H1 (cell line): Measurements from ENCODE around the gene TLE4. TPM values are rescaled to one million over a fixed set of nuclear protein-coding genes. Genes with fewer than 3 reads are reported as not detected.

Source experiments
- KDM1A ChIP-seq: fragments of 200-600, 300-600 bp; sonication (generic); IDR thresholded peaks from 2 replicates; pipeline ENCODE4 v1.7.1; 2016; ENCODE audit warnings: mild to moderate bottlenecking, low read length, borderline replicate concordance
- MAFK ChIP-seq: IDR thresholded peaks from 2 replicates; pipeline ENCODE4 v1.6.1; 2012; ENCODE audit warnings: low read depth, mild to moderate bottlenecking, improper control_type of control experiment, low read length
- POLR2A ChIP-seq, 2 experiments: IDR thresholded peaks; 1 replicate in 1 of 2; 2 replicates in 1 of 2; pipeline ENCODE4 v1.6.1; 2011; ENCODE audit warnings: low read depth in 2 of 2, low read length in 2 of 2, mild to moderate bottlenecking in 2 of 2; ENCODE audit errors: control extremely low read depth in 1 of 2
- RAD21 ChIP-seq, 2 experiments: IDR thresholded peaks in 1 of 2; conservative IDR thresholded peaks in 1 of 2; 2 replicates each; pipeline ENCODE4 v1.6.1; 2011; ENCODE audit warnings: low read depth in 2 of 2, low read length in 2 of 2, improper control_type of control experiment in 1 of 2, inconsistent platforms in 1 of 2, mild to moderate bottlenecking in 1 of 2, moderate library complexity in 1 of 2
- TAF7 ChIP-seq: optimal IDR thresholded peaks from 2 replicates; pipeline ENCODE3; 2011; ENCODE audit warnings: low read depth, mild to moderate bottlenecking, inconsistent platforms, low read length, moderate library complexity, borderline replicate concordance
- TEAD4 ChIP-seq: IDR thresholded peaks from 2 replicates; pipeline ENCODE4 v1.6.1; 2012; ENCODE audit warnings: low read depth, low read length, inconsistent platforms, mixed read lengths
- polyA plus RNA-seq, 7 experiments: library from polyadenylated mRNA; depleted of rRNA in 3 of 7; stranded (reverse) in 5 of 7; unstranded in 2 of 7; fragments of >200 nt in 5 of 7; fragments of 200-250 nt in 2 of 7; gene quantifications; 1 replicate in 5 of 7; 2 replicates in 1 of 7; 4 replicates in 1 of 7; pipeline versions ENCODE4 v1.2.1 to v1.2.3, GENCODE V29; 2011 to 2013; ENCODE audit warnings: missing spikeins in 2 of 7, mixed read lengths in 2 of 7
- total RNA-seq: library from RNA; stranded (reverse); fragmentation: NEBNext Ultra II Directional; extraction: Animal tissue kit (Norgen Biotek cat#: 25700); gene quantifications from 2 replicates; pipeline ENCODE4 v1.2.1, GENCODE V29; 2021
- TF ChIP-seq, protein P1 (sequence below): fragments of 300-600 bp; sonication (generic); IDR thresholded peaks from 2 replicates; pipeline ENCODE4 v1.7.1; 2012; ENCODE audit warnings: low read length, moderate library complexity, mild to moderate bottlenecking, inconsistent platforms; ENCODE audit not compliant: insufficient replicate concordance
- TF ChIP-seq, protein P2 (sequence below): IDR thresholded peaks from 2 replicates; pipeline ENCODE4 v1.6.1; 2012; ENCODE audit warnings: inconsistent platforms

TLE4 gene
- total and polyA plus RNA-seq, 2 of the 8 experiments (the other 6 are each of a cell fraction or from before 2014, with no cell fraction given) = 32.4 to 36.9 TPM

DNA sequence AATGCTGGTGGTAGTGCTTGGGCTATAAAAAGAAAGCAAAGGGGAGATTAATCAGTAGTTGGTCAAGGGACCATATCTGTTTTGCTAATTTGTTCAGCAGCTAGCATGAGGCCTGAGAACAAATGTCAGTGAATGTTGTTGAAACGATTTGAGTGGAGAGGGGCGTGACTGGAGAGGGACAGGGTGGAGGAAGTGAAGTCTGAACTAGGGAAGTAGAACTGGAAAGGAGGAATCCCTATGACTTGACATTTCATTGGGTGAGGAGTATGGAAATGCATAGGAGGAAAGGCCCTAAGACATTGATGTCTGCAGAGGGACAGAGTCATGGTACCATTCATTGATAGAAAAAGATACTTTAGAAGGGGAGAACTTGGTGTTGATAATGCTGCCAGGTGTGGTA, 19.7 kb downstream of the TLE4 start (continued):
- TF ChIP-seq, protein P1, sequence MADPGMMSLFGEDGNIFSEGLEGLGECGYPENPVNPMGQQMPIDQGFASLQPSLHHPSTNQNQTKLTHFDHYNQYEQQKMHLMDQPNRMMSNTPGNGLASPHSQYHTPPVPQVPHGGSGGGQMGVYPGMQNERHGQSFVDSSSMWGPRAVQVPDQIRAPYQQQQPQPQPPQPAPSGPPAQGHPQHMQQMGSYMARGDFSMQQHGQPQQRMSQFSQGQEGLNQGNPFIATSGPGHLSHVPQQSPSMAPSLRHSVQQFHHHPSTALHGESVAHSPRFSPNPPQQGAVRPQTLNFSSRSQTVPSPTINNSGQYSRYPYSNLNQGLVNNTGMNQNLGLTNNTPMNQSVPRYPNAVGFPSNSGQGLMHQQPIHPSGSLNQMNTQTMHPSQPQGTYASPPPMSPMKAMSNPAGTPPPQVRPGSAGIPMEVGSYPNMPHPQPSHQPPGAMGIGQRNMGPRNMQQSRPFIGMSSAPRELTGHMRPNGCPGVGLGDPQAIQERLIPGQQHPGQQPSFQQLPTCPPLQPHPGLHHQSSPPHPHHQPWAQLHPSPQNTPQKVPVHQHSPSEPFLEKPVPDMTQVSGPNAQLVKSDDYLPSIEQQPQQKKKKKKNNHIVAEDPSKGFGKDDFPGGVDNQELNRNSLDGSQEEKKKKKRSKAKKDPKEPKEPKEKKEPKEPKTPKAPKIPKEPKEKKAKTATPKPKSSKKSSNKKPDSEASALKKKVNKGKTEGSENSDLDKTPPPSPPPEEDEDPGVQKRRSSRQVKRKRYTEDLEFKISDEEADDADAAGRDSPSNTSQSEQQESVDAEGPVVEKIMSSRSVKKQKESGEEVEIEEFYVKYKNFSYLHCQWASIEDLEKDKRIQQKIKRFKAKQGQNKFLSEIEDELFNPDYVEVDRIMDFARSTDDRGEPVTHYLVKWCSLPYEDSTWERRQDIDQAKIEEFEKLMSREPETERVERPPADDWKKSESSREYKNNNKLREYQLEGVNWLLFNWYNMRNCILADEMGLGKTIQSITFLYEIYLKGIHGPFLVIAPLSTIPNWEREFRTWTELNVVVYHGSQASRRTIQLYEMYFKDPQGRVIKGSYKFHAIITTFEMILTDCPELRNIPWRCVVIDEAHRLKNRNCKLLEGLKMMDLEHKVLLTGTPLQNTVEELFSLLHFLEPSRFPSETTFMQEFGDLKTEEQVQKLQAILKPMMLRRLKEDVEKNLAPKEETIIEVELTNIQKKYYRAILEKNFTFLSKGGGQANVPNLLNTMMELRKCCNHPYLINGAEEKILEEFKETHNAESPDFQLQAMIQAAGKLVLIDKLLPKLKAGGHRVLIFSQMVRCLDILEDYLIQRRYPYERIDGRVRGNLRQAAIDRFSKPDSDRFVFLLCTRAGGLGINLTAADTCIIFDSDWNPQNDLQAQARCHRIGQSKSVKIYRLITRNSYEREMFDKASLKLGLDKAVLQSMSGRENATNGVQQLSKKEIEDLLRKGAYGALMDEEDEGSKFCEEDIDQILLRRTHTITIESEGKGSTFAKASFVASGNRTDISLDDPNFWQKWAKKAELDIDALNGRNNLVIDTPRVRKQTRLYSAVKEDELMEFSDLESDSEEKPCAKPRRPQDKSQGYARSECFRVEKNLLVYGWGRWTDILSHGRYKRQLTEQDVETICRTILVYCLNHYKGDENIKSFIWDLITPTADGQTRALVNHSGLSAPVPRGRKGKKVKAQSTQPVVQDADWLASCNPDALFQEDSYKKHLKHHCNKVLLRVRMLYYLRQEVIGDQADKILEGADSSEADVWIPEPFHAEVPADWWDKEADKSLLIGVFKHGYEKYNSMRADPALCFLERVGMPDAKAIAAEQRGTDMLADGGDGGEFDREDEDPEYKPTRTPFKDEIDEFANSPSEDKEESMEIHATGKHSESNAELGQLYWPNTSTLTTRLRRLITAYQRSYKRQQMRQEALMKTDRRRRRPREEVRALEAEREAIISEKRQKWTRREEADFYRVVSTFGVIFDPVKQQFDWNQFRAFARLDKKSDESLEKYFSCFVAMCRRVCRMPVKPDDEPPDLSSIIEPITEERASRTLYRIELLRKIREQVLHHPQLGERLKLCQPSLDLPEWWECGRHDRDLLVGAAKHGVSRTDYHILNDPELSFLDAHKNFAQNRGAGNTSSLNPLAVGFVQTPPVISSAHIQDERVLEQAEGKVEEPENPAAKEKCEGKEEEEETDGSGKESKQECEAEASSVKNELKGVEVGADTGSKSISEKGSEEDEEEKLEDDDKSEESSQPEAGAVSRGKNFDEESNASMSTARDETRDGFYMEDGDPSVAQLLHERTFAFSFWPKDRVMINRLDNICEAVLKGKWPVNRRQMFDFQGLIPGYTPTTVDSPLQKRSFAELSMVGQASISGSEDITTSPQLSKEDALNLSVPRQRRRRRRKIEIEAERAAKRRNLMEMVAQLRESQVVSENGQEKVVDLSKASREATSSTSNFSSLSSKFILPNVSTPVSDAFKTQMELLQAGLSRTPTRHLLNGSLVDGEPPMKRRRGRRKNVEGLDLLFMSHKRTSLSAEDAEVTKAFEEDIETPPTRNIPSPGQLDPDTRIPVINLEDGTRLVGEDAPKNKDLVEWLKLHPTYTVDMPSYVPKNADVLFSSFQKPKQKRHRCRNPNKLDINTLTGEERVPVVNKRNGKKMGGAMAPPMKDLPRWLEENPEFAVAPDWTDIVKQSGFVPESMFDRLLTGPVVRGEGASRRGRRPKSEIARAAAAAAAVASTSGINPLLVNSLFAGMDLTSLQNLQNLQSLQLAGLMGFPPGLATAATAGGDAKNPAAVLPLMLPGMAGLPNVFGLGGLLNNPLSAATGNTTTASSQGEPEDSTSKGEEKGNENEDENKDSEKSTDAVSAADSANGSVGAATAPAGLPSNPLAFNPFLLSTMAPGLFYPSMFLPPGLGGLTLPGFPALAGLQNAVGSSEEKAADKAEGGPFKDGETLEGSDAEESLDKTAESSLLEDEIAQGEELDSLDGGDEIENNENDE = no peak
- TF ChIP-seq MAFK = no peak
- no peak for TF ChIP-seq RAD21 (IDR thresholded peaks at IDR 0.05 in 1 of 2, conservative IDR thresholded peaks at IDR 0.05 in 1 of 2; ENCODE audit: low read depth in 2 of 2, low read length in 2 of 2)
- TF ChIP-seq POLR2A (IDR thresholded peaks at IDR 0.05; ENCODE audit: control extremely low read depth in 1 of 2, low read depth in 2 of 2, low read length in 2 of 2) = no peak
- TF ChIP-seq KDM1A = no peak
- TF ChIP-seq, protein P2, sequence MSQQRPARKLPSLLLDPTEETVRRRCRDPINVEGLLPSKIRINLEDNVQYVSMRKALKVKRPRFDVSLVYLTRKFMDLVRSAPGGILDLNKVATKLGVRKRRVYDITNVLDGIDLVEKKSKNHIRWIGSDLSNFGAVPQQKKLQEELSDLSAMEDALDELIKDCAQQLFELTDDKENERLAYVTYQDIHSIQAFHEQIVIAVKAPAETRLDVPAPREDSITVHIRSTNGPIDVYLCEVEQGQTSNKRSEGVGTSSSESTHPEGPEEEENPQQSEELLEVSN = no peak
- TF ChIP-seq TEAD4 = no peak
- TF ChIP-seq TAF7 = no peak
- TF ChIP-seq, all 59 proteins: peak for 0
